ENCODE measurements around the gene GRID1.

DNA sequence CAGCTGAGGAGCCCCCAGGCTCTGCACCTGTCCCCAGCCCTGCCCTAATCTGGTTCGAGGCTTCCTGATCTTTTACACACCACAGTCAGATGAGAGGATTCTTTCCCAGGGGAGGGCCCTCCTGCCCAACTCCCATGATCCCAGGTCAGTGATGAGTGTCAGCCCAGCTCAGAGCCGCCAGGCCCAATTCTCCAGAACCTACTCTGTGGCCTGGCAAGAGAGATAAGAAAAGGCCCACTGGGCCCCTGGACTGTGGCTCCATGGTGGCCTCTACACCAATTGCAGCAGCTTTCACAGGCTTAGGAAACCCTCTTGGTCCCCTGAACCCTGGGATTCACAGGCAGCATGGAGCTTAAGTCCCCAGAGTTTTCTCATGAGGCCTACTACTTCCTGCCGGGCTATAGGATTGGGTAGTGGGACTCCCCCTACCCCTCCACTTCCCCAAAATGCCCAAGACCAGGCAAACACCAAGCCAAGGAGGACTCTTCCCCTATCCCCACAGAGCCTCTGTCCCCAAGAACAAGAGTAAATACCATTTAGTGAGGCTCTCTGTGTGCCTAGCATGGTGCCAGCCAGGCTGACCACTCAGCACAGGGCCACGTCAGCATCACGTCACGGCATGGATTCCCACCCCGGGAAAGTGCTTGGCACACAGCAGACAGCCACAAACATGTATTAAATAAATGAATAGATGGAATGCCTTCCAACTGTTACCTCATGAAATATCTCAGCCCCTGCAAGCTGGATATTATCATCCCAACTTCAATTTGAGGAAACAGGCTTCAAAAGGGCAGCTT is 100.0 kb downstream of the GRID1 start:
- TF ChIP-seq SPI1 (IDR thresholded peaks at IDR 0.05; ENCODE audit: low read depth, low read length), result no peak
- TF ChIP-seq POLR2A (IDR thresholded peaks at IDR 0.05; ENCODE audit: low read depth, low read length), result no peak
- TF ChIP-seq PAX5 (IDR thresholded peaks at IDR 0.05; ENCODE audit: insufficient read depth, low read length, severe bottlenecking), result no peak

Data from GM12891 (cell line).